Muscle of back (tissue), 11 donors: ENCODE data around the gene TRIM3. TPM values are rescaled to one million over a fixed set of nuclear protein-coding genes. Genes with fewer than 3 reads are reported as not detected.

ENCODE experiments used
- DNase-seq, 3 donors: peaks; one replicate each; pipeline versions ENCODE4 v3.0.0 to v3.0.0-alpha.2; 2013
- polyA plus RNA-seq, 10 donors: library from polyadenylated mRNA; unstranded; fragments of 120-200 nt; gene quantifications; one replicate each; pipeline ENCODE4 v1.2.1, GENCODE V29; 2013; ENCODE audit not compliant: insufficient read length in 10 of 10

The TRIM3 gene
- polyA plus RNA-seq, 10 donors = 11.9 to 21.2 (median 14.1) TPM

- DNase-seq = no peak
These were observed 32.8 kb downstream of the TRIM3 start, which contains the start of gene HPX for GRCh38 chr11:6440906-6441358. TSS of gene HPX (minus strand) at chr11:6440987. CDS start at chr11:6440963, 24 bp downstream.

GRCh38 chr11:6438979-6439571 lies 34.7 kb downstream of the TRIM3 start:
- DNase-seq = peak; percentile 17 to 57 (median 26)

GRCh38 chr11:6437993-6438392 lies 35.7 kb downstream of the TRIM3 start:
- no peak for DNase-seq

- DNase-seq = no peak
These were observed 36.3 kb downstream of the TRIM3 start for GRCh38 chr11:6437423-6437822.

GRCh38 chr11:6433998-6434660 lies 39.6 kb downstream of the TRIM3 start:
- DNase-seq = no peak

GRCh38 chr11:6431861-6432260 lies 41.9 kb downstream of the TRIM3 start:
- DNase-seq = peak in 1 of 3 donors; percentile 31

- DNase-seq = no peak
These were observed 46.2 kb downstream of the TRIM3 start for GRCh38 chr11:6427516-6427915.

- no peak for DNase-seq
These were observed 53.1 kb downstream of the TRIM3 start for GRCh38 chr11:6420677-6421076.

GRCh38 chr11:6419009-6419631 lies 54.6 kb downstream of the TRIM3 start, which contains the start of gene APBB1:
TSS of gene APBB1 (minus strand) at chr11:6419094. CDS start at chr11:6411347, 7,747 bp downstream.
- peak; percentile 68 to 91 (median 86) for DNase-seq

- no peak for DNase-seq
These were observed 55.2 kb downstream of the TRIM3 start for GRCh38 chr11:6418557-6419008.

GRCh38 chr11:6417907-6418556 lies 55.7 kb downstream of the TRIM3 start:
- peak in 2 of 3 donors; percentile 24 to 48 for DNase-seq

- DNase-seq = no peak
These were observed 57.9 kb downstream of the TRIM3 start for GRCh38 chr11:6415797-6416196.

GRCh38 chr11:6414874-6415328 lies 58.8 kb downstream of the TRIM3 start:
- no peak for DNase-seq

- no peak for DNase-seq
These were observed 59.9 kb downstream of the TRIM3 start for GRCh38 chr11:6413791-6414201.

- DNase-seq = no peak
These were observed 62.1 kb downstream of the TRIM3 start for GRCh38 chr11:6411594-6412031.

- no peak for DNase-seq
These were observed 62.9 kb downstream of the TRIM3 start for GRCh38 chr11:6410695-6411430.

- DNase-seq = no peak
These were observed 67.4 kb downstream of the TRIM3 start for GRCh38 chr11:6406370-6406769.

GRCh38 chr11:6405846-6406245 lies 67.9 kb downstream of the TRIM3 start:
- no peak for DNase-seq

- peak in 1 of 3 donors; percentile 50 for DNase-seq
These were observed 68.6 kb downstream of the TRIM3 start for GRCh38 chr11:6405052-6405667.

GRCh38 chr11:6404342-6405051 lies 69.2 kb downstream of the TRIM3 start:
- DNase-seq = peak in 2 of 3 donors; percentile 26 to 33
